CMK (cell line): ENCODE results near the gene DSCAML1.
"Not testable (repeated sequence)": the region's sequence is repeated elsewhere in the genome, so short reads cannot be mapped to it uniquely, and the experiment has no call there.

ENCODE experiments used
- DNase-seq: peaks from one replicate; pipeline ENCODE4 v3.0.0-alpha.2; 2010; ENCODE audit warnings: low read depth

Gene DSCAML1

DNA sequence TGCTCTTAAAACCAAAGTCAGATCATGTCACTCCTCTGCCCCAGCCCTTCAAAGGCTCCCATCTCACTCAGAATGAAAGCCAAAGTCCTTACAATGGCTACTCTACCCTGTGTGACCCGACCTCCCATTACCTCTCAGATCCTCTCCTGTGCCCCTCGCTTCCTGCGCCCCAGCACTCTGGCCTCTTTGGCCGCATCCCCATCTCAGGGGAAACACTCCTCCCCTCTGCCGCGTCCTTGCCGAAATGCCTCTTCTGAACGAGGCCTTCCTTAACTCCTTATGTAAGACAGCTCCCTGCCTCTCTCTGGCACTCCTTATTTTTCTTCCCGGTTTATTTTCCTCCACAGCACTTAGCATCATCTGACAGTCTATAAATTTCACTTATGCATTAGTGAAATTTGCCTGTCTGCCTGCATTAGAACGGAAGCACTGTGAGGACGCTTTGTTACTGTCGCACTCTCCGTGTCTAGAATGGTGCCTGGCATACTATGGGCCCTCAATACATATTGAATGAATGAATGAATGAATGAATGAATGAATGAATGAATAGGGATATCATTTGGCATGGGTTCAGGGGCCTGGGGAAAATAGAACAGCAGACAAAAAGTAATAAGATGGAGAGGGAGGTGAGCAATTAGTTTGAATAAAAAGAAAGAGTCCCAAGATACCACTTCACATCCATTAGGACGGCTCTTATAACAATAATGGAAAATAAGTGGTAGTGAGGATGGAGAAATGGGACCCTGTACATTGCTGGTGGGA lies 331.6 kb downstream of the DSCAML1 start:
- DNase-seq: no peak

GRCh38 chr11:117464778-117465177 lies 332.2 kb downstream of the DSCAML1 start:
- DNase-seq: no peak

- no peak for DNase-seq
Measured at GRCh38 chr11:117462864-117463247, 334.2 kb downstream of the DSCAML1 start.

- no peak for DNase-seq
Measured at GRCh38 chr11:117462183-117462863, 334.7 kb downstream of the DSCAML1 start.

- DNase-seq: no peak
Measured at GRCh38 chr11:117461396-117462182, 335.4 kb downstream of the DSCAML1 start.

GRCh38 chr11:117459979-117460300 lies 337.1 kb downstream of the DSCAML1 start:
- DNase-seq: no peak

GRCh38 chr11:117459123-117459978 lies 337.7 kb downstream of the DSCAML1 start:
- DNase-seq: no peak

- DNase-seq: no peak
Measured at GRCh38 chr11:117458275-117459122, 338.5 kb downstream of the DSCAML1 start.

- DNase-seq: no peak
Measured at GRCh38 chr11:117457835-117458234, 339.2 kb downstream of the DSCAML1 start.

DNA sequence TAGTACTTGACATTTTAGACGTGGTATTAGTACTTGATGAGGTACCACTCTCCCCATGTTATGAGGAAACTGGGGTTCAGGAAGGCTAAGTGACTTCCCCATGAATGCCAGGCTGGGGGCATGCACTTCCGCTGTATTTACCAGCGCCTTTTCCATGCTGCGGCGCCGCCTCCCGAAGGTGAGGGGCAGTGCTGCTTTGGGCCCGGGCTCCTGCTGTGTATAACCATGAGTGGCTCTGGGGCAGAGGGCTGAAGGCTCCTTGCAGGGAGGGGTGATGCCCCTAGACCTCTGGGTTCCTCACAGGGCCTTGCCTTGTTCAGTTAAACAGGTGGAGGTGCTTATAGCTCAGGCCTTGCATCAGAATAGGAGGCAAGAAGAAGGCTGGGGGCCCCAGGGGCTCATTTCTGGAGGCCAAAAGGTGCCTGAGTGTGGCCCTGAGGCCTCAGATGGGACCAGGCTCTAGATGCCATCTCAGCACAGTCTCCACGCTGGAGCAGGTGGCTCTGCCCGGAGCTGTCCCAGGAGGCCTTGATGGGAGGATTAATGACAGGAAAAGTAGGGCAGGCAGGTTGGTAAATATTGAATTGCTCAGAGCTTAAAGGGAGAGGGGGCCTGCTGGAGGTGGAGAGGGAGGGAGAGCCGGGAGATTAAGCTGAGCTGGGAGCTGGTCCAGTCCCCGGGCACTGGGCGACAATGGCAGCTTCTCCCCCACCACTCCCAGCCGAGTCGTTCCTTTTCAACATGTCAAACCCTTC lies 339.8 kb downstream of the DSCAML1 start:
- DNase-seq: no peak

- not testable (repeated sequence) for DNase-seq
Measured at GRCh38 chr11:117456721-117457029, 340.3 kb downstream of the DSCAML1 start.

- no peak for DNase-seq
Measured at GRCh38 chr11:117456027-117456720, 340.8 kb downstream of the DSCAML1 start.

DNA sequence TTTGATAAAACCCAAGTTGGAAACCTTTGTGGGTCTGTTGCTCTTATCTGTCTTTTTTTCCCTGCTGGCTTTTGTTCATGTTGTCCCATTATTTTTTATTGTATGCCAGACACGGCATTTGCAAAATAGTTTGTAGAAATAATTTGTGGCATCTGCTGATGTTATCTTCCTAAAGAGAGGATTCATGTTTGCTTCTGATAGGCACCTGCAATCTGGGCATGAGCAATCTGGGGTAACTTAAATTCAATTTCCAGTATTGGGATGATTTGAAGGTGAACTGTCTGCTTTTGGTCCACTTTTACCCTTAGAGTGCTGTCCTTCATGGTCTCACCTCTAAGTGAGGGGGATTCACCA lies 342.5 kb downstream of the DSCAML1 start:
- DNase-seq: no peak

DNA sequence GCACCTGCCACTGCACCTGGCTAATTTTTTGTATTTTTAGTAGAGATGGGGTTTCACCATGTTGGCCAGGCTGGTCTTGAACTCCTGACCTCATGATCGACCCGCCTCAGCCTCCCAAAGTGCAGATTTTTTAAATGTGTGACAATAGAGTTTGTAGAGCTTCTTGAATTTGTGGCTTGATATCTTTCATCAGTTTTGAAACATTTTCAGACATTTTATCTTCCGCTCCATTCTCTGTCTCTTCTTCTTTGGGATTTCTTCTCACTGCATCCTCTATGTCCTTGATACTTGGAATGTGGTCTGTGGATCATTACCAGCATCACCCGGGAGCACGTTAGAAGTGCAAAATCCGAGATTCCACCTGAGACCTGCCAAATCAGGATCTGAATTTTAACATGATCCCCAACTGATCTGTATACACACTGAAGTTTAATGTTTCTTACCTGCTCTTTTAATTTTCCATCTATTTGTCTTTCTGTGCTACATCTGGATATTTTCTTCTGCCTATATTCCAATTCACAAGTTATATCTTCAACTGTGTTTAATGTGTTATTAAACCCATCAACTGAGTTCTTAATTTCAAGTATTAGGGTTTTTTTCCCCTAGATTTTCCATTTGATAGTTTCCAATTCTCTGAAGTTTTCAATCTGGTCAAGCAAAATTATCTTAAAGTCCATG lies 343.0 kb downstream of the DSCAML1 start:
- DNase-seq: no peak

- no peak for DNase-seq
Measured at GRCh38 chr11:117449111-117449693, 347.8 kb downstream of the DSCAML1 start.

DNA sequence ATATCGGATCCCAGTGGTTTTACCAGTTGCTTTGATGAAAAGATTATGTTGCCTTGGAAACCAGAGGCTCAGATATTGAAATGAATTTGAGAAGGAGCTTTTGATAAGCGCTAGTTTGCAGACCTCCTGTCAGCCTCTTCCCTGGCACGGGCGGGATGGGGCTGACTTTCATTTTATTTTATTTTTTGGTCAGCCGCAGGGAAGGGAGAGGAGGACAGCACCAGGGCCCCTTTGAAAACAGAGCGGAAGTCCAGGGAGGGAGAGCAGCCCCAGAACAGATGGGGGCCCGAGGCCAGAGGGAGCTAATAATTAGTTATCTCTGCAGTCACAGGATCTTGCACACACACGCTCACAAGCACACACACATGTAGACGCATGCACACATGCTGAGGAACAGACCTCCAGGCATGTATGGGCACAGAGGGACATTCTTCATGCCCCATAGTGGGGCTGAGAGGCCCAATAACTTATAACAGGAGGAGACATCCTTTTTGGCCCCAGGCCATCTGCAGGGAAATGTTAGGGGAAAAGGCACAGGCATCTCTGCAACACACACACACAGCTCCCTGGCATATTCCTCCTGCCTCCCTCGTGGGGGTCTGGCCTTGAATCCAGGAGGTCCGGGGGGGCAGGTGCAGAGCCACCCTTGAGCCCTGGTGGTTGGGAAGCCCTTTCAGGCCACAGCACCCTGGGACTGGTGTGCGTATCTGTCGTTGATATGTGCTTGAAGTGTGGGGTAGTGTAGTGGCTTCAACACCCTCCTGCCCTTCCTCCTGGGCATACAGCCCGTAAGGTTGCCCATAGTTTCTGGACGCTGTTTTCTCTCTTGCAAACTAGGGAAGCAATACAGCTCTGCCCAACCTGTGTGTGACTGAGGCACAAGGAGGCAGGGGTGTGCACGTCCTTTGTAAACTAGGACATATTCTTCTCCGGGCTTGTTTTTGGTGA lies 352.0 kb downstream of the DSCAML1 start:
- no peak for DNase-seq

DNA sequence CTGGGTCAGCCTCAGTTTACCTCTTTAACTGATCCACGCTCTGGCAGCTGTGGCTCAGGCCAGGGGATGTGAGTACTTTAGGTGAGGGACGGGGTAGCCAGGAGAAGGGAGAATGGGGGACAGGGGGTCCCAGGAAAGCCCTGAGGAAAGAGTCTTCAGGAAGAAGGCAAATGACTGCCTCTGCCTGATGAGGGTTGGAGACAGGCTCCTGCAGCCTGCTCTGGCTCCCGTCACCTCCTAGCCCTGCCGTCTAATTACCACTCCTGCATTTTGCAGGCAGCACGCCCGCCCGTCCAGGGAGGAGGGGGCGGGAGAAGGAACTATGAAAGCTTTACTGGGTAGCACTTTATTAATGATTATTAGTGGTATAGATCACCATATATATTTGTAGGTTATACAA lies 352.8 kb downstream of the DSCAML1 start:
- no peak for DNase-seq
